ENCODE results near the gene PACSIN3. TPM values are rescaled to one million over a fixed set of nuclear protein-coding genes. Genes with fewer than 3 reads are reported as not detected.

Gene PACSIN3
- total and polyA plus RNA-seq, 2 donors (not counting 1 experiment from before 2014, with no cell fraction given), result 10.8 to 19.8 TPM

- TF ChIP-seq EZH2 (IDR thresholded peaks at IDR 0.05; ENCODE audit: low read length, missing control alignments), result no peak
- TF ChIP-seq, protein P1, sequence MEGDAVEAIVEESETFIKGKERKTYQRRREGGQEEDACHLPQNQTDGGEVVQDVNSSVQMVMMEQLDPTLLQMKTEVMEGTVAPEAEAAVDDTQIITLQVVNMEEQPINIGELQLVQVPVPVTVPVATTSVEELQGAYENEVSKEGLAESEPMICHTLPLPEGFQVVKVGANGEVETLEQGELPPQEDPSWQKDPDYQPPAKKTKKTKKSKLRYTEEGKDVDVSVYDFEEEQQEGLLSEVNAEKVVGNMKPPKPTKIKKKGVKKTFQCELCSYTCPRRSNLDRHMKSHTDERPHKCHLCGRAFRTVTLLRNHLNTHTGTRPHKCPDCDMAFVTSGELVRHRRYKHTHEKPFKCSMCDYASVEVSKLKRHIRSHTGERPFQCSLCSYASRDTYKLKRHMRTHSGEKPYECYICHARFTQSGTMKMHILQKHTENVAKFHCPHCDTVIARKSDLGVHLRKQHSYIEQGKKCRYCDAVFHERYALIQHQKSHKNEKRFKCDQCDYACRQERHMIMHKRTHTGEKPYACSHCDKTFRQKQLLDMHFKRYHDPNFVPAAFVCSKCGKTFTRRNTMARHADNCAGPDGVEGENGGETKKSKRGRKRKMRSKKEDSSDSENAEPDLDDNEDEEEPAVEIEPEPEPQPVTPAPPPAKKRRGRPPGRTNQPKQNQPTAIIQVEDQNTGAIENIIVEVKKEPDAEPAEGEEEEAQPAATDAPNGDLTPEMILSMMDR (conservative IDR thresholded peaks at IDR 0.05 in 1 of 2, IDR thresholded peaks at IDR 0.05 in 1 of 2; ENCODE audit: low read depth in 1 of 2, low read length in 2 of 2), result no peak
- Histone ChIP-seq H3K9me3 (ENCODE audit: control insufficient read depth, insufficient read depth, low read depth, low read length) (no peaks in the 10 kb centered on the region), H3K36me3 (ENCODE audit: control insufficient read depth, insufficient read depth, low read length) (peaks cover 2% of the 10 kb centered on the region), H3K27ac (ENCODE audit: insufficient read depth, low read length) (no peak overlapping the region), H3K79me2 (ENCODE audit: control insufficient read depth, insufficient read depth, low read length) (peaks cover 14% of the 10 kb centered on the region), H4K20me1 (ENCODE audit: control insufficient read depth, extremely low read depth, insufficient read depth, low read length) (no peaks in the 10 kb centered on the region), H3K4me2 (ENCODE audit: extremely low read depth, insufficient read depth, low read length) (no peak overlapping the region), H2AFZ (ENCODE audit: low read length) (no peak overlapping the region), H3K9ac (ENCODE audit: insufficient read depth, low read length) (no peak overlapping the region), H3K4me3 (replicated peaks in 1 of 4; ENCODE audit: control extremely low read depth in 1 of 4, insufficient read depth in 1 of 4, low read depth in 3 of 4, low read length in 4 of 4) (no peak overlapping the region), H3K27me3 (ENCODE audit: control insufficient read depth, insufficient read depth, low read length) (no peaks in the 10 kb centered on the region), H3K4me1 (ENCODE audit: control insufficient read depth, extremely low read depth, insufficient read depth, low read length) (peaks cover 17% of the 10 kb centered on the region)
- no peak for DNase-seq (ENCODE audit: low read depth in 2 of 2)
Observed at GRCh38 chr11:47180006-47180787, 6.0 kb downstream of the PACSIN3 start.

DNA sequence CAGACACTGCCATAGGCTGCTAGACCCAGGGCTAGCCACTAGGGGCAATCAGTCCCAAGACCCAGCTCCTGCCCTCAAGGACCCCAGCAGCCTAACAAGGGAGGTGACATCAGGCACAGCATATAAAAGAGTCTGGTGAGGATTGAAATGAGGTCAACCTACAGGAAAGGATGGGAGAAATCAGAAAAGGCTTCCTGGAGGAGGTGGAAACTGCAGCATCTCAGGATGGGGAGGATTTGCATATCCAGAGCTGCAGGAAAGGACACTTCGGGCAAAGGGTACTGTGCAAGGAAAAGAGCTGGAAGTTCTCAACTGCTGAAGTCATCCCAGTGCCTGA is 6.6 kb downstream of the PACSIN3 start:
- Histone ChIP-seq H3K4me1 (ENCODE audit: control insufficient read depth, extremely low read depth, insufficient read depth, low read length) (peaks cover 13% of the 10 kb centered on the region), H3K36me3 (ENCODE audit: control insufficient read depth, insufficient read depth, low read length) (peaks cover 2% of the 10 kb centered on the region), H4K20me1 (ENCODE audit: control insufficient read depth, extremely low read depth, insufficient read depth, low read length) (no peaks in the 10 kb centered on the region), H3K4me2 (ENCODE audit: extremely low read depth, insufficient read depth, low read length) (no peak overlapping the region), H3K27me3 (ENCODE audit: control insufficient read depth, insufficient read depth, low read length) (no peaks in the 10 kb centered on the region), H3K4me3 (replicated peaks in 1 of 4; ENCODE audit: control extremely low read depth in 1 of 4, insufficient read depth in 1 of 4, low read depth in 3 of 4, low read length in 4 of 4) (no peak overlapping the region), H3K9me3 (ENCODE audit: control insufficient read depth, insufficient read depth, low read depth, low read length) (no peaks in the 10 kb centered on the region), H3K27ac (ENCODE audit: insufficient read depth, low read length) (no peak overlapping the region), H3K79me2 (ENCODE audit: control insufficient read depth, insufficient read depth, low read length) (peaks cover 20% of the 10 kb centered on the region), H2AFZ (ENCODE audit: low read length) (no peak overlapping the region), H3K9ac (ENCODE audit: insufficient read depth, low read length) (no peak overlapping the region)
- peak in 1 of 2 donors; percentile 38 for DNase-seq (ENCODE audit: low read depth in 2 of 2)
- TF ChIP-seq EZH2 (IDR thresholded peaks at IDR 0.05; ENCODE audit: low read length, missing control alignments), result no peak
- TF ChIP-seq, protein P1 (conservative IDR thresholded peaks at IDR 0.05 in 1 of 2, IDR thresholded peaks at IDR 0.05 in 1 of 2; ENCODE audit: low read depth in 1 of 2, low read length in 2 of 2), result peak; percentile 53 to 70

DNA sequence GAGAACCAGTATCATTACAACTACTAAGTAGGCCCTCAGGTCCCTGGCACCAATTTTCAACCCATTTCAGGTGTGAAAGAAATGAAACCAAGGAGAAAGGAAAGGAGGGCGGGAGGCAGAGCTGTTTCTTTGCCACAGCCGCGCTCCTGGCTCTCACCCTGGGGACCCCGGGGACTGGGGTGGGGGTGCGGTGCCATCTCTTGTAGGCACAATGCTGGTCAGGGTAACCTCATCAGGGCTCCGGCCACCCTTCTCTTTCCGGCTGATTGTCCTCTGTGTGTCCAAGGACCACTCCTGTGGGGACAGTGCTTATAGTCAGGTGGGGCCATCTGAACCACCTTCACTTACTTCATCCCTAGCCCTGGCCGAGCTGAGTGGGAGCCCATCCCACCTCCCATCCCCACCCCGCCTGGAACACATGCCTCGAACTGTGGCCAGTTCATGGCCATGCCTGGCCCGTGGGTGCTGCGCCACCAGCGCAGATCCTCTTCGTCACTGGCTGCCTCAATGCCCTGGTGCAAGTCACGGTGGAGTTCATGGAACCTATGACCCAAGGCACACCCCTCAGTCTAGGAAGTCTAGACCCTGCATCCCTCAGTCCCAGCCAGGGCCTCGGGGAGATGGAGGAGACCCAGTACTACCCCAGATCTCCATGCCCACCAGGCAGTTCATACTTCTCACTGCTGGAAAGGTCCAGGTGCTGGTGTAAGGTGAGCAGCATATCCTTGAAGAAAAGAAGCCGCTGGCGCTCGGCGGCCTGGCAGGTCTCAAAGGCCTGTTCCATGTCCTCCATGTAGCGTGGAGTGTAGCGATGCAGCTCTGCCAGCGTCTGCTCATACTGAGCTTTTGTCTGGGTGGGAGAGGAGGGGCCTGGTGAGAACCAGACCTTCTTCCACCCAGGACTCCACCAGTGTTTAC is 7.2 kb downstream of the PACSIN3 start:
- no peak overlapping the region for H3K4me3 ChIP-seq (replicated peaks in 1 of 4; ENCODE audit: control extremely low read depth in 1 of 4, insufficient read depth in 1 of 4, low read depth in 3 of 4, low read length in 4 of 4)
- no peak overlapping the region for H3K9ac ChIP-seq (ENCODE audit: insufficient read depth, low read length)
- no peaks in the 10 kb centered on the region for H4K20me1 ChIP-seq (ENCODE audit: control insufficient read depth, extremely low read depth, insufficient read depth, low read length)
- H2AFZ ChIP-seq (ENCODE audit: low read length), result no peak overlapping the region
- TF ChIP-seq, protein P1 (conservative IDR thresholded peaks at IDR 0.05 in 1 of 2, IDR thresholded peaks at IDR 0.05 in 1 of 2; ENCODE audit: low read depth in 1 of 2, low read length in 2 of 2), result no peak
- no peak for TF ChIP-seq EZH2 (IDR thresholded peaks at IDR 0.05; ENCODE audit: low read length, missing control alignments)
- H3K36me3 ChIP-seq (ENCODE audit: control insufficient read depth, insufficient read depth, low read length), result peaks cover 2% of the 10 kb centered on the region
- DNase-seq (ENCODE audit: low read depth in 2 of 2), result no peak
- H3K27ac ChIP-seq (ENCODE audit: insufficient read depth, low read length), result no peak overlapping the region
- H3K4me1 ChIP-seq (ENCODE audit: control insufficient read depth, extremely low read depth, insufficient read depth, low read length), result peaks cover 13% of the 10 kb centered on the region
- no peak overlapping the region for H3K4me2 ChIP-seq (ENCODE audit: extremely low read depth, insufficient read depth, low read length)
- H3K27me3 ChIP-seq (ENCODE audit: control insufficient read depth, insufficient read depth, low read length), result no peaks in the 10 kb centered on the region
- no peaks in the 10 kb centered on the region for H3K9me3 ChIP-seq (ENCODE audit: control insufficient read depth, insufficient read depth, low read depth, low read length)
- peaks cover 23% of the 10 kb centered on the region for H3K79me2 ChIP-seq (ENCODE audit: control insufficient read depth, insufficient read depth, low read length)
